Esophagus muscularis mucosa (tissue), 4 donors: ENCODE results near the gene KMO. TPM values are rescaled to one million over a fixed set of nuclear protein-coding genes. Genes with fewer than 3 reads are reported as not detected.

Source experiments
- DNase-seq: peaks from one replicate; pipeline ENCODE4 v3.0.0-alpha.2; 2017; ENCODE audit errors: extremely low spot score
- H3K27ac ChIP-seq, 4 donors: fragments of 200-600 bp; sonication (generic); replicated peaks in 1 of 4; 1 replicate in 3 of 4; 2 replicates in 1 of 4; pipeline ENCODE4 v1.5.1; 2016 to 2019; ENCODE audit warnings: mild to moderate bottlenecking in 1 of 4
- H3K27me3 ChIP-seq, 4 donors: fragments of 200-600 bp; sonication (generic); one replicate each; pipeline versions ENCODE4 v1.5.1 to v1.6.0; 2016 to 2019
- H3K36me3 ChIP-seq, 4 donors: fragments of 200-600 bp; sonication (generic); one replicate each; pipeline ENCODE4 v1.5.1; 2016 to 2019
- H3K4me1 ChIP-seq, 4 donors: fragments of 200-600 bp; sonication (generic); one replicate each; pipeline ENCODE4 v1.5.1; 2016 to 2019
- H3K4me3 ChIP-seq, 4 donors: fragments of 200-600 bp; sonication (generic); 1 replicate in 2 of 4; 2 replicates in 2 of 4; pipeline ENCODE4 v1.5.1; 2016 to 2019; ENCODE audit warnings: mild to moderate bottlenecking in 4 of 4, moderate library complexity in 1 of 4
- H3K9me3 ChIP-seq, 4 donors: fragments of 200-600 bp; sonication (generic); 1 replicate in 3 of 4; 2 replicates in 1 of 4; pipeline ENCODE4 v1.5.1; 2016 to 2019
- CTCF ChIP-seq, 3 experiments: fragments of 200-600 bp in 2 of 3; fragments of 450-650 bp in 1 of 3; sonication (generic) in 2 of 3; IDR thresholded peaks; one replicate each; pipeline ENCODE4 v1.5.1; 2017 to 2019; ENCODE audit warnings: antibody characterized with exemption in 3 of 3, mild to moderate bottlenecking in 2 of 3, moderate library complexity in 1 of 3
- EP300 ChIP-seq: sonication (generic); formaldehyde crosslinking; IDR thresholded peaks from one replicate; pipeline ENCODE4 v1.6.1; 2017; ENCODE audit warnings: antibody characterized with exemption
- POLR2A ChIP-seq: fragments of 450-650 bp; IDR thresholded peaks from one replicate; pipeline ENCODE4 v1.6.1; 2017; ENCODE audit warnings: antibody characterized with exemption, moderate library complexity, mild to moderate bottlenecking, low read depth
- POLR2AphosphoS5 ChIP-seq, 2 donors: sonication (generic); formaldehyde crosslinking; IDR thresholded peaks; one replicate each; pipeline ENCODE4 v1.6.1; 2017; ENCODE audit warnings: antibody characterized with exemption in 2 of 2
- WGBS: methylation state at CpG from one replicate; pipeline ENCODE4 v1.1.5; 2018; 5-methylcytosine and 5-hydroxymethylcytosine counted together
- intact Hi-C: fragments of 100-400 bp; cut with DNase I; formaldehyde crosslinking; loops from one replicate; pipeline ENCODE4 v1.15.1; 2023
- total RNA-seq, 4 donors: library from RNA; depleted of rRNA; stranded (reverse); fragments of >200 nt; gene quantifications; one replicate each; pipeline versions ENCODE4 v1.1.0 to v1.2.1, GENCODE V29; 2016

KMO gene
- total RNA-seq, 4 donors from 2014 or later, result 0.29 to 0.83 (median 0.42) TPM; not detected in 1

GRCh38 chr1:241639623-241640148 is 107.5 kb downstream of the KMO start:
- peaks cover 3 to 37% (median 31%) of the 10 kb centered on the region in 4 donors for H3K4me1 ChIP-seq
- DNase-seq, result no peak

DNA sequence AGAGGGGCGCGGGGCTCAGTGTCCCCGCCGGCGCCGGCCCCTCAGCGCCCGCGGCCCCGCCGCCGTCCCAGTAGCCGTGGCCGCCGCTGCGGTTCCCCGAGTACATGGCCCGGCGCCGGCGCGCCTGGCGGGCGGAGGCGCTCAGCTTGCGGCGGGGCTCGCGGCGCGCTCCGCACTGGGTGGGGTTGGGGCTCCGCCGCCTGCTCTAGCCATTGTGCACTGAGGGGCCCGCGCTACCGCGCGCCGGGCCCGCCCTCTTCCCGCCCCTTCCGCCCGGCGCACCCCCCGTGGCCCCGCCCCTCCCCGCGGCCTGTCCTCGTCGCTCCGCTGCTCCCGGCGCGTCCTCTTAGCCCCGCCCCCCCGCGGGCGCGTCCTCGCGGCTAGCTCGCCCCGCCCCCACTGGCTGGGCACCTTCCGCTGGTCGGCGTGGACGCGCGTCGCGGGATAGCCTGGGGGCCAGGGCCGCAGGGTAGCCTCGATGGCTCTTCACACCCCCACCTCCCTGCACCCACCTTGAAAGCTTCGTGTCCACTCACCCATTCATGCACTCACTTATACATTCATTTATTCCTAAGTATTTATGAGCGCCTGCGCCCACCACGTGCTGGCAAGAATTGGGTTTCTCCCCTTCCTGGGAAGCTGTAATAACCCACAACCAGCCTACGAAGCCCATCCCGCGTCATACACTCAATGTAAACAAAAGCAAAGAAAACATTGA is 108.1 kb downstream of the KMO start, which contains the start of the genes CHML and OPN3:
CHML (minus strand) TSS at position 221 of the 718 bp plus-strand sequence. CDS start 4,603 bp downstream, outside the sequence.
OPN3 (minus strand) TSS at position 221 of the 718 bp plus-strand sequence; CDS start at position 106, 115 bp downstream.
- 43% methylated on average over 9 of the region's 81 CpGs for WGBS
- intact Hi-C loops, result loop anchor here (5.0 to 10.0 kb wide), 2 partner anchors 123 to 204 kb away; partner anchors contain the start of genes EXO1 and FH
- Histone ChIP-seq H3K9me3 (no peaks in the 10 kb centered on the region), H3K27me3 (no peaks in the 10 kb centered on the region), H3K27ac (peak within 1 kb of the TSS; percentile 82 to 87 (median 84)), H3K36me3 (peaks cover 0 to 2% (median 0%) of the 10 kb centered on the region in 4 donors), H3K4me1 (peaks cover 3 to 37% (median 31%) of the 10 kb centered on the region in 4 donors), H3K4me3 (peak within 1 kb of the TSS; percentile 81 to 93 (median 91))
- TF ChIP-seq EP300 (no peak), CTCF (IDR thresholded peaks at IDR 0.05) (peak in 1 of 3 experiments; percentile 17), POLR2A (no peak), POLR2AphosphoS5 (IDR thresholded peaks at IDR 0.05) (peak; percentile 57 to 74)
- DNase-seq, result peak; percentile 96

More at GRCh38 chr1:241639623-241640148, 107.5 kb downstream of the KMO start:
- WGBS, result 0% methylated on average over 5 of the region's 42 CpGs
- Histone ChIP-seq H3K27ac (peak overlapping the region; percentile 82 to 87 (median 84)), H3K36me3 (peaks cover 0 to 8% (median 0%) of the 10 kb centered on the region in 4 donors), H3K9me3 (no peaks in the 10 kb centered on the region), H3K4me3 (peak overlapping the region; percentile 81 to 93 (median 91)), H3K27me3 (no peaks in the 10 kb centered on the region)
- intact Hi-C loops, result loop anchor here (5.0 to 10.0 kb wide), 2 partner anchors 122 to 205 kb away; partner anchors contain the start of genes EXO1 and FH
- TF ChIP-seq CTCF (IDR thresholded peaks at IDR 0.05), result no peak
- TF ChIP-seq EP300, result no peak
- no peak for TF ChIP-seq POLR2AphosphoS5 (IDR thresholded peaks at IDR 0.05)
- TF ChIP-seq POLR2A, result no peak

GRCh38 chr1:241640867-241641622 is 108.9 kb downstream of the KMO start:
- WGBS, result 93% methylated on average over 9 of the region's 9 CpGs

More at GRCh38 chr1:241640867-241641622, 108.9 kb downstream of the KMO start:
- intact Hi-C loops, result loop anchor here (5.0 to 10.0 kb wide), 2 partner anchors 124 to 204 kb away; partner anchors contain the start of genes EXO1 and FH
- Histone ChIP-seq H3K4me3 (peak overlapping the region; percentile 81 to 93 (median 91)), H3K9me3 (no peaks in the 10 kb centered on the region), H3K27me3 (no peaks in the 10 kb centered on the region), H3K4me1 (peaks cover 3 to 37% (median 31%) of the 10 kb centered on the region in 4 donors), H3K27ac (peak overlapping the region; percentile 62 to 87 (median 74)), H3K36me3 (no peaks in the 10 kb centered on the region)
- no peak for TF ChIP-seq POLR2A
- no peak for TF ChIP-seq CTCF (IDR thresholded peaks at IDR 0.05)
- no peak for TF ChIP-seq EP300
- TF ChIP-seq POLR2AphosphoS5 (IDR thresholded peaks at IDR 0.05), result no peak
- DNase-seq, result no peak
